IgD-negative memory B cell (primary cell): ENCODE results near the gene NID1. TPM values are rescaled to one million over a fixed set of nuclear protein-coding genes. Genes with fewer than 3 reads are reported as not detected.

Experiments
- H3K27ac Mint-ChIP-seq, 3 donors: one replicate each; pipeline ENCODE4 v1.8.0; 2020 to 2022; ENCODE audit warnings: mild to moderate bottlenecking in 3 of 3, mixed read lengths in 3 of 3, moderate library complexity in 1 of 3
- H3K27me3 Mint-ChIP-seq: one replicate; pipeline ENCODE4 v1.8.0; 2021; ENCODE audit warnings: mixed read lengths
- H3K36me3 Mint-ChIP-seq: one replicate; pipeline ENCODE4 v1.8.0; 2020; ENCODE audit warnings: mild to moderate bottlenecking, mixed read lengths
- H3K4me1 Mint-ChIP-seq, 3 donors: one replicate each; pipeline ENCODE4 v1.8.0; 2020 to 2022; ENCODE audit warnings: mixed read lengths in 3 of 3, mild to moderate bottlenecking in 1 of 3
- H3K4me3 Mint-ChIP-seq, 4 donors: one replicate each; pipeline ENCODE4 v1.8.0; 2020 to 2022; ENCODE audit warnings: mild to moderate bottlenecking in 4 of 4, mixed read lengths in 4 of 4, moderate library complexity in 3 of 4
- H3K9me3 Mint-ChIP-seq, 3 donors: one replicate each; pipeline ENCODE4 v1.8.0; 2020 to 2021; ENCODE audit warnings: mixed read lengths in 3 of 3, mild to moderate bottlenecking in 1 of 3
- polyA plus RNA-seq: library from polyadenylated mRNA; unstranded; fragments of 300-500 nt; fragmentation: Illumina TruSeq; gene quantifications from one replicate; pipeline ENCODE4 v1.2.3, GENCODE V29; 2021

NID1 gene
- polyA plus RNA-seq, 1 donor from 2014 or later = not detected

DNA sequence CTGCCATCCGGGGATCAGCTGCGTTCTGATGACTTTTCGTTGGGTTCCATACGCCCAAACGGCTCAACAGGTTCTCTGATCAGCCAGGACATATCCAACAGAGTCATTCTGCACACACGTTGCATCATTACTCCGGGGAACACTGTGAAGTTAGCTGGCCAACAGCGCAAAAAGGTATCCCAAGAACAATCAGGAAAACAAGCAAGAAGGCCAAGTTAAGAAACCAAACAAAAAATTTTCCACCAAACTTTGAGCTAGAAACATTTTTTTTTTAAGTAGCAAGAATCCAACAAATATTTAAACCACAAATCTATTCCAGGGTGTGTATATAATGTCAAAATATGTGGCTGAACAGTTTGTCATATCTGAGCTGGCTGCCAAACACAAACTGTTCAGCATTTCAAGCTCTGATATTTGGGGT lies 29.2 kb downstream of the NID1 start:
- no peak overlapping the region for H3K27ac Mint-ChIP-seq

GRCh38 chr1:236033336-236033735 lies 31.6 kb downstream of the NID1 start:
- Mint-ChIP-seq H3K27me3 (no peaks in the 10 kb centered on the region), H3K4me3 (no peak overlapping the region), H3K9me3 (no peaks in the 10 kb centered on the region), H3K4me1 (no peaks in the 10 kb centered on the region), H3K27ac (no peak overlapping the region), H3K36me3 (no peaks in the 10 kb centered on the region)

More for the DNA sequence above, 29.2 kb downstream of the NID1 start:
- Mint-ChIP-seq H3K4me3 (no peak overlapping the region), H3K9me3 (no peaks in the 10 kb centered on the region), H3K27me3 (no peaks in the 10 kb centered on the region), H3K36me3 (no peaks in the 10 kb centered on the region), H3K4me1 (no peaks in the 10 kb centered on the region)

DNA sequence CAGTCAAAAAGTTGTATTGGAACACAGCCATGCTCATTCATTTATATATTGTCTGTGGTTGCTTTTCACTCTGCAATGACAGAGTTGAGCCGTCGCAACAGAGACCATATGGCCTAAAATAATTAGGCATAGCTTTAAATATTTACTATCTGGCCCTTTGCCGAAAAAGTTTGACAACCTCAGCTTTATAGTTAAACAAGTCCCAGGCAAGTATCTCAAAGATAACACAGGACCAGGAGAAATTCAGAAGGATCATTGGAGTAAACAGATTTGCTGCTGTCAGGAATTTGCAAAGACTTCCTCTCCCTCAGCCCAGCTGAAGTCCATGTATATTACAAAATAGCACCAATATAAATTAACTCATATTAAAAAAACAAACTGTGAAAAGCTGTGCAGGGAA lies 34.4 kb downstream of the NID1 start:
- no peak overlapping the region for H3K4me3 Mint-ChIP-seq

GRCh38 chr1:236029428-236029940 lies 35.4 kb downstream of the NID1 start:
- no peaks in the 10 kb centered on the region for H3K9me3 Mint-ChIP-seq
- H3K4me1 Mint-ChIP-seq = no peaks in the 10 kb centered on the region
- H3K27me3 Mint-ChIP-seq = no peaks in the 10 kb centered on the region
- no peak overlapping the region for H3K4me3 Mint-ChIP-seq
- no peak overlapping the region for H3K27ac Mint-ChIP-seq
- H3K36me3 Mint-ChIP-seq = peaks cover 1% of the 10 kb centered on the region

More for the DNA sequence above, 34.4 kb downstream of the NID1 start:
- no peak overlapping the region for H3K27ac Mint-ChIP-seq
- H3K27me3 Mint-ChIP-seq = no peaks in the 10 kb centered on the region
- H3K4me1 Mint-ChIP-seq = no peaks in the 10 kb centered on the region
- H3K36me3 Mint-ChIP-seq = peaks cover 1% of the 10 kb centered on the region
- H3K9me3 Mint-ChIP-seq = no peaks in the 10 kb centered on the region

GRCh38 chr1:236027104-236027503 lies 37.8 kb downstream of the NID1 start:
- Mint-ChIP-seq H3K4me1 (no peaks in the 10 kb centered on the region), H3K9me3 (no peaks in the 10 kb centered on the region), H3K36me3 (peaks cover 1% of the 10 kb centered on the region), H3K27me3 (no peaks in the 10 kb centered on the region), H3K27ac (peak overlapping the region in 1 of 3 donors; percentile 59), H3K4me3 (no peak overlapping the region)

- Mint-ChIP-seq H3K36me3 (peaks cover 1% of the 10 kb centered on the region), H3K27ac (no peak overlapping the region), H3K27me3 (no peaks in the 10 kb centered on the region), H3K9me3 (no peaks in the 10 kb centered on the region), H3K4me3 (no peak overlapping the region), H3K4me1 (no peaks in the 10 kb centered on the region)
Observed at GRCh38 chr1:236025836-236026235, 39.1 kb downstream of the NID1 start.

DNA sequence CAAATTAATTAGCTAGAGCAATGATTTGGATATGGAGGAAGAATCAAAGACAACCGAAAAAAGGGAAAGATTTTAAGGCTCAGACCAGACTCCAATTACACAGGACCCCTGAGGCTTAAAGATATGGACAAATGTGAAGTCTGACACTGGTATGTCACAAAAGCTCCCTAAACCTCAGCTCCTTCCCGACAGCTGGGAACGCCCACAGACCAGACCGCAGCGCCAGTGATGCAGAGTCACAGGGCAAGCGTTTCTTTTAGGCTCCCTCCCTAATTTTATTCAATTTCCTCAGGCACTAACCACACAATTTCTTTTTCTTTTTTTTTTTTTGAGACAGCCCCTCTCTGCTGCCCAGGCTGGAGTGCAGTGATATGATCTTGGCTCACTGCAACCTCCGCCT lies 40.2 kb downstream of the NID1 start:
- peaks cover 1% of the 10 kb centered on the region for H3K36me3 Mint-ChIP-seq
- H3K27ac Mint-ChIP-seq = no peak overlapping the region
- H3K27me3 Mint-ChIP-seq = peaks cover 2% of the 10 kb centered on the region
- no peaks in the 10 kb centered on the region for H3K9me3 Mint-ChIP-seq
- no peaks in the 10 kb centered on the region for H3K4me1 Mint-ChIP-seq
- H3K4me3 Mint-ChIP-seq = no peak overlapping the region

DNA sequence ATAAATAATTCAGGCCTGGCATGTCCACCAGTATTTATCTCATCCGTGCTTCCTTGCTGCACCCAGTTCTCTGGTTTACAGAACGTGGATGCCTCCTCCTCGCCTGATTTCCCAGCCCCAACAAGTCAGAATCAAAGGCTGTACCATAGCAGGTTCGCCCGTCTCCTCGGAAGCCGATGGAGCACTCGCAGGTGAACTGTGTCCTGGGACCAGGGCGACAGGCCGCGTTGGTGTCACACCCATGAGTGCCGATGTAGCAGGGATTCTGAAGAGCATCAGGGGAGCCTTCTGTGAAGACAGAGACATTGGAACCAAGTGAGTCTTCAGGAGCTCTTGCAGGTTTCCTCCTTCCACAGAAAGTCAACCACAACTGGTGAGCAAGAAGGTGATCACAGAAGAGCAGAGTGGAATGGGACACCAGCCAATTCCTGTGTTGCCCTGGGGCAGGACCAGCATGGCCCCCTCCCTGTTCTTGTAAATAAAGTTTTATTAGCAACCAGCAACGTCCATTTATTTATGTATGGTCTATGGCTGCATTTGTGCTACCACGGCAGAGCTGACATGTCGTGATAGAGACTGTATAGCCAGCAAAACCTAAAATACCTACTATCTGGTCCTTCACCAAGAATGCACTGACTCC lies 40.8 kb downstream of the NID1 start:
- H3K4me3 Mint-ChIP-seq = no peak overlapping the region

GRCh38 chr1:236021424-236022135 lies 43.3 kb downstream of the NID1 start:
- H3K36me3 Mint-ChIP-seq = peaks cover 1% of the 10 kb centered on the region
- no peak overlapping the region for H3K4me3 Mint-ChIP-seq
- no peaks in the 10 kb centered on the region for H3K4me1 Mint-ChIP-seq
- peaks cover 2% of the 10 kb centered on the region for H3K27me3 Mint-ChIP-seq
- H3K9me3 Mint-ChIP-seq = no peaks in the 10 kb centered on the region
- H3K27ac Mint-ChIP-seq = no peak overlapping the region

More for the DNA sequence above, 40.8 kb downstream of the NID1 start:
- no peaks in the 10 kb centered on the region for H3K9me3 Mint-ChIP-seq
- H3K36me3 Mint-ChIP-seq = peaks cover 1% of the 10 kb centered on the region
- peaks cover 2% of the 10 kb centered on the region for H3K27me3 Mint-ChIP-seq
- H3K27ac Mint-ChIP-seq = no peak overlapping the region
- H3K4me1 Mint-ChIP-seq = no peaks in the 10 kb centered on the region

DNA sequence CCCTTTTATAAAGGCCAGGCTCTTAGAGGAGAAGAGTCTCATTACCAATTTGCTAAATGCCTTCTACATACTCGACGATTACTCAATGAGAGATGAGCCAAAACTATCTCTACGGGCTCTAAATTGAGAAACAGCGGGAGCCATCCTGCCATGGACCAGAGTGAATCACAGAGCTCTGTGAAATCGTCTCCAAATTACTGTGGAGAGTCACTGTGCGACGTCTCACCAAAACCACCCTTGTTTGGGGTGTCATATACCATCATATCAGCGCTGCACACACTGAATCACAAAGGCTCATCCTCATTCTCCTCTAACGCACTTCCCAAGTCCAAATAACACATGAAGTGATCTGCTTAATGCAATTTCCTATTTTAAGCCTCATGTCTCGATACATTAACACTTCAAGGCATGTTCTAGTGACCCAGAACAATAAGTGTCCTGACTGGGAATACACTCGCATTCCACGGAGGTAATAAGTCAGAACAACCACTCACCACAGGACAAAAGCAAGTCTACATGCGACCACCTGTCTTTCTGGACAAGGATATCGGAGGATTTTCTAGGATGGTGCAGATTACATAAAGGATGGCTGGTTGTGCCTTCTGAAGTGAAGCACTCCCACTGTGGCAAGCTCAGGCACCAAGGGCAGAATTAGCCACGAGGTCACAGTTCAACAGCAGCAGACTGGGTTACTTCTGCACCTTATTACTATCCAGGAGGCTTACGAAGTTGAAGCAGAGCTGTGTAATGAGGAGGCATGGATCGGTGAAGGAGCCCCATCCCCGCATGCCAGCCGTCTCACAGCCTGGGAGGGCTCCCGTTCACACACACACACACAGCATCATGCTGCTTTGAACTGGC lies 44.3 kb downstream of the NID1 start:
- no peaks in the 10 kb centered on the region for H3K9me3 Mint-ChIP-seq
- no peaks in the 10 kb centered on the region for H3K36me3 Mint-ChIP-seq
- H3K4me3 Mint-ChIP-seq = no peak overlapping the region
- H3K27ac Mint-ChIP-seq = no peak overlapping the region
- peaks cover 0 to 3% (median 0%) of the 10 kb centered on the region in 3 donors for H3K4me1 Mint-ChIP-seq
- peaks cover 2% of the 10 kb centered on the region for H3K27me3 Mint-ChIP-seq

- peaks cover 0 to 3% (median 0%) of the 10 kb centered on the region in 3 donors for H3K4me1 Mint-ChIP-seq
- no peaks in the 10 kb centered on the region for H3K9me3 Mint-ChIP-seq
- no peak overlapping the region for H3K27ac Mint-ChIP-seq
- no peaks in the 10 kb centered on the region for H3K36me3 Mint-ChIP-seq
- H3K4me3 Mint-ChIP-seq = no peak overlapping the region
- peaks cover 3% of the 10 kb centered on the region for H3K27me3 Mint-ChIP-seq
Observed at GRCh38 chr1:236018885-236019453, 45.9 kb downstream of the NID1 start.

GRCh38 chr1:236016782-236017400 lies 48.0 kb downstream of the NID1 start:
- Mint-ChIP-seq H3K27me3 (peaks cover 3% of the 10 kb centered on the region), H3K4me1 (peaks cover 0 to 3% (median 0%) of the 10 kb centered on the region in 3 donors), H3K9me3 (no peaks in the 10 kb centered on the region), H3K27ac (no peak overlapping the region), H3K36me3 (no peaks in the 10 kb centered on the region), H3K4me3 (no peak overlapping the region)

- Mint-ChIP-seq H3K9me3 (no peaks in the 10 kb centered on the region), H3K27ac (peak overlapping the region in 1 of 3 donors; percentile 39), H3K4me3 (no peak overlapping the region), H3K27me3 (peaks cover 3% of the 10 kb centered on the region), H3K36me3 (no peaks in the 10 kb centered on the region), H3K4me1 (peaks cover 0 to 3% (median 0%) of the 10 kb centered on the region in 3 donors)
Observed at GRCh38 chr1:236016083-236016482, 48.8 kb downstream of the NID1 start.

DNA sequence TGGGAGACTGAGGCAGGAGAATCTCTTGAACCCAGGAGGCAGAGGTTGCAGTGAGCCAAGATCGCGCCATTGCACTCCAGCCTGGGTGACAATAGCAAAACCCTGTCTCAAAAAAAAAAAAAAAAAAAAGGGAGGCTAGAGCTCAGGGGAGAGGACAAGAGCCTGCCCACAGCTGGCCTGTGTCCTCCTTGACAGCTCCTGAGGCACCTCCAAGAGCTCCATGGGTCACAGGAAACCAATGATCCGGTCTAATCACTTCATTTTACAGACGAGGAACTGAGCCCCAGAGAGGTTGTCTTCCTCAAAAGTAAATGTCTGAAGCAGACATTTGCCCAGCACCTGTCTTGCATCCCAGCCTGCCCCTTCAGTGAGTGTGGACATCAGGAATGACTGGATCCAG lies 49.4 kb downstream of the NID1 start:
- no peak overlapping the region for H3K4me3 Mint-ChIP-seq
- no peaks in the 10 kb centered on the region for H3K9me3 Mint-ChIP-seq
- peaks cover 2% of the 10 kb centered on the region for H3K27me3 Mint-ChIP-seq
- no peaks in the 10 kb centered on the region for H3K36me3 Mint-ChIP-seq
- peak overlapping the region in 1 of 3 donors; percentile 39 for H3K27ac Mint-ChIP-seq
- peaks cover 0 to 3% (median 0%) of the 10 kb centered on the region in 3 donors for H3K4me1 Mint-ChIP-seq
